Neural progenitor cell (in vitro differentiated cells): ENCODE results near the gene LRRC74A.

Experiments used
- CTCF ChIP-seq: fragments of 200-600 bp; sonication (generic); IDR thresholded peaks from 2 replicates; pipeline ENCODE4 v1.5.1; 2017; ENCODE audit warnings: antibody characterized with exemption, mild to moderate bottlenecking
- EZH2 ChIP-seq: fragments of 200-600 bp; sonication (generic); IDR thresholded peaks from 2 replicates; pipeline ENCODE4 v1.6.1; 2017; ENCODE audit warnings: antibody characterized with exemption, mild to moderate bottlenecking, moderate library complexity
- EZH2phosphoT487 ChIP-seq: fragments of 200-600 bp; sonication (generic); IDR thresholded peaks from 2 replicates; pipeline ENCODE4 v1.6.1; 2017; ENCODE audit warnings: antibody characterized with exemption

GRCh38 chr14:76806446-76806845 lies 19.8 kb upstream of the LRRC74A start:
- no peak for TF ChIP-seq CTCF
- TF ChIP-seq EZH2 = no peak
- no peak for TF ChIP-seq EZH2phosphoT487
